MM.1S (cell line): ENCODE data around the gene RPTOR.

Source experiments
- DNase-seq: peaks from one replicate; pipeline ENCODE4 v3.0.0-alpha.2; 2015
- H2AFZ ChIP-seq: fragments of 300-600 bp; sonication (generic); 2 replicates; pipeline ENCODE4 v1.6.0; 2016; ENCODE audit warnings: antibody characterized with exemption, low read length
- H3F3A ChIP-seq: fragments of 300-600 bp; sonication (generic); 2 replicates; pipeline ENCODE4 v1.6.1; 2016; ENCODE audit warnings: mild to moderate bottlenecking, antibody characterized with exemption, low read length, moderate library complexity, mixed read lengths; ENCODE audit not compliant: insufficient read depth
- H3K27ac ChIP-seq: fragments of 300-600 bp; sonication (generic); 2 replicates; pipeline ENCODE4 v1.5.1; 2016; ENCODE audit warnings: mild to moderate bottlenecking, low read length
- H3K27me3 ChIP-seq: fragments of 300-600 bp; sonication (generic); replicated peaks from 2 replicates; pipeline ENCODE4 v1.6.0; 2016; ENCODE audit warnings: low read length; ENCODE audit not compliant: insufficient read depth
- H3K36me3 ChIP-seq: fragments of 300-600 bp; sonication (generic); replicated peaks from 2 replicates; pipeline ENCODE4 v1.6.1; 2016; ENCODE audit warnings: mild to moderate bottlenecking, low read length, mixed read lengths; ENCODE audit not compliant: insufficient read depth
- H3K4me1 ChIP-seq: fragments of 300-600 bp; sonication (generic); 2 replicates; pipeline ENCODE4 v1.6.1; 2016; ENCODE audit warnings: low read length, mixed read lengths
- H3K4me2 ChIP-seq: fragments of 300-600 bp; sonication (generic); 2 replicates; pipeline ENCODE4 v1.6.0; 2016; ENCODE audit warnings: low read depth, low read length
- H3K4me3 ChIP-seq: fragments of 300-600 bp; sonication (generic); 2 replicates; pipeline ENCODE4 v1.5.1; 2016; ENCODE audit warnings: low read length, mixed read lengths
- H3K79me2 ChIP-seq: fragments of 300-600 bp; sonication (generic); 2 replicates; pipeline ENCODE4 v1.6.1; 2016; ENCODE audit warnings: mixed run types, low read length, mixed read lengths
- H3K9ac ChIP-seq: fragments of 300-600 bp; sonication (generic); 2 replicates; pipeline ENCODE4 v1.6.1; 2016; ENCODE audit warnings: low read length, mixed read lengths
- H3K9me2 ChIP-seq: fragments of 300-600 bp; sonication (generic); replicated peaks from 2 replicates; pipeline ENCODE4 v1.6.1; 2016; ENCODE audit warnings: mild to moderate bottlenecking, low read length, mixed read lengths; ENCODE audit not compliant: insufficient read depth
- H3K9me3 ChIP-seq: fragments of 300-600 bp; sonication (generic); replicated peaks from 2 replicates; pipeline ENCODE4 v1.6.1; 2016; ENCODE audit warnings: mild to moderate bottlenecking, low read length, mixed read lengths; ENCODE audit not compliant: insufficient read depth
- H4K20me1 ChIP-seq: fragments of 300-600 bp; sonication (generic); 2 replicates; pipeline ENCODE4 v1.6.1; 2016; ENCODE audit warnings: mild to moderate bottlenecking, low read length, moderate library complexity, mixed read lengths; ENCODE audit not compliant: insufficient read depth
- EZH2 ChIP-seq: fragments of 300-600 bp; sonication (generic); optimal IDR thresholded peaks from 2 replicates; pipeline ENCODE3; 2017; ENCODE audit warnings: low read depth, mild to moderate bottlenecking, antibody characterized with exemption, low read length, mixed read lengths
- EZH2phosphoT487 ChIP-seq: fragments of 300-600 bp; sonication (generic); IDR thresholded peaks from 2 replicates; pipeline ENCODE4 v1.6.1; 2018; ENCODE audit warnings: antibody characterized with exemption, low read length
- TF ChIP-seq, protein P1 (sequence below): fragments of 300-600 bp; sonication (generic); IDR thresholded peaks from 2 replicates; pipeline ENCODE4 v1.5.1; 2016; ENCODE audit warnings: antibody characterized with exemption, low read length, mixed read lengths

RPTOR gene

DNA sequence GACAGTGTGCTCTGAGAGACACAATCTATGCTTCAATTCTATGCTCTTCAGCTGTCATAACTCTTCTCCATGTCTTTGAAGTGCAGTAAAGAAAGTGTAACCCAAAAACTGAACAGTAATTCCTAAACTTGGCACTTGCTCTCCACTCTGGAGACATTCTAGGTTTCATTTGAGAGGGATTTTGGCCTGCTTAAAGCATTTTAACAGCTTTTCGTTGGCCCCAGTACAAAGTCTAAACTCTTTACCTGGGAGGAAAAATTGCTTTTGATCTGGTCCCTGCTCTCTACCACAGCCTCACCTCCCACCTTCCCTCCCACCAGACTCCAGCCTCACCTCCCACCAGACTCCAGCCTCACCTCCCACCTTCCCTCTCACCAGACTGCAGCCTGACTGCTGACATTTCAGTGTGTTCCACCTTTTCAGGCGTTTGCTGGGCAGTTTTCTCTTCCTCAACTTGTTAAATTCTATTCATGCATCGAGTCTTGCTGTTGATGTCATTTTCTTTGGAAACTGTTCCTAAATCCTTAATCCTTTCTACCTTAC lies 132.6 kb downstream of the RPTOR start:
- Histone ChIP-seq H3K27ac (no peak overlapping the region), H3K4me1 (no peaks in the 10 kb centered on the region), H3K4me2 (no peak overlapping the region), H3F3A (no peaks in the 10 kb centered on the region), H3K27me3 (no peaks in the 10 kb centered on the region), H4K20me1 (no peaks in the 10 kb centered on the region; the same call in 1 of the 2 replicates), H3K9me2 (no peaks in the 10 kb centered on the region), H3K9ac (no peak overlapping the region), H3K9me3 (no peaks in the 10 kb centered on the region), H3K4me3 (no peak overlapping the region), H2AFZ (no peak overlapping the region), H3K36me3 (no peaks in the 10 kb centered on the region), H3K79me2 (peaks cover 27% of the 10 kb centered on the region)
- DNase-seq = no peak
- TF ChIP-seq EZH2 (no peak), EZH2phosphoT487 (no peak)

- Histone ChIP-seq H3K27me3 (no peaks in the 10 kb centered on the region), H3K4me3 (no peak overlapping the region), H3K9ac (no peak overlapping the region), H3F3A (no peaks in the 10 kb centered on the region), H2AFZ (no peak overlapping the region), H3K36me3 (no peaks in the 10 kb centered on the region), H4K20me1 (no peaks in the 10 kb centered on the region; the same call in 1 of the 2 replicates), H3K9me2 (no peaks in the 10 kb centered on the region), H3K4me2 (no peak overlapping the region), H3K4me1 (no peaks in the 10 kb centered on the region), H3K79me2 (peaks cover 21% of the 10 kb centered on the region), H3K9me3 (no peaks in the 10 kb centered on the region), H3K27ac (no peak overlapping the region)
- DNase-seq = no peak
- TF ChIP-seq, protein P1, sequence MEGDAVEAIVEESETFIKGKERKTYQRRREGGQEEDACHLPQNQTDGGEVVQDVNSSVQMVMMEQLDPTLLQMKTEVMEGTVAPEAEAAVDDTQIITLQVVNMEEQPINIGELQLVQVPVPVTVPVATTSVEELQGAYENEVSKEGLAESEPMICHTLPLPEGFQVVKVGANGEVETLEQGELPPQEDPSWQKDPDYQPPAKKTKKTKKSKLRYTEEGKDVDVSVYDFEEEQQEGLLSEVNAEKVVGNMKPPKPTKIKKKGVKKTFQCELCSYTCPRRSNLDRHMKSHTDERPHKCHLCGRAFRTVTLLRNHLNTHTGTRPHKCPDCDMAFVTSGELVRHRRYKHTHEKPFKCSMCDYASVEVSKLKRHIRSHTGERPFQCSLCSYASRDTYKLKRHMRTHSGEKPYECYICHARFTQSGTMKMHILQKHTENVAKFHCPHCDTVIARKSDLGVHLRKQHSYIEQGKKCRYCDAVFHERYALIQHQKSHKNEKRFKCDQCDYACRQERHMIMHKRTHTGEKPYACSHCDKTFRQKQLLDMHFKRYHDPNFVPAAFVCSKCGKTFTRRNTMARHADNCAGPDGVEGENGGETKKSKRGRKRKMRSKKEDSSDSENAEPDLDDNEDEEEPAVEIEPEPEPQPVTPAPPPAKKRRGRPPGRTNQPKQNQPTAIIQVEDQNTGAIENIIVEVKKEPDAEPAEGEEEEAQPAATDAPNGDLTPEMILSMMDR = no peak
- TF ChIP-seq EZH2phosphoT487 (no peak), EZH2 (no peak)
Observed at GRCh38 chr17:80679816-80680215, 135.2 kb downstream of the RPTOR start.

DNA sequence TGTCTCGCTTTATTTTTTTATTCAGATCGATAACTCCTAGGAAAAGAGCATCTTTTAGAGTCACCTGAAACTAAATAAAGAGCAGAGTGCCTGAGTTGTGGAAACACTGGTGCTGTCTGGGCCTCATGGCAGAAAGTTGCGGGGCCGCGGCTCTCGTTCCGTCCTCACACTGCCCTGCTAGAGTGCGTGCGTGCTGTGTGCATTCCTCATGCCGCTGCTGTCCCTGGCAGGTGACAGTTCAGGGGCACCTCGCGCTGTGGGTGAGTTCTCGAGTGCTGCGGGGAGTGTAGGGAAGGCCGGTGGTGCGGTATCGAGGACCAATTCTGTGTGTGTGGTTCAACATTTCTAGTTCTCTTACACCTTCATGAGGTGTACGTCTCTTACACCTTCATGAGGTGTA lies 136.6 kb downstream of the RPTOR start:
- H3K79me2 ChIP-seq = peaks cover 11% of the 10 kb centered on the region; the same call in 1 of the 2 replicates
- DNase-seq = no peak
- no peaks in the 10 kb centered on the region; the same call in 1 of the 2 replicates for H4K20me1 ChIP-seq
- no peak for TF ChIP-seq EZH2phosphoT487
- TF ChIP-seq EZH2 = no peak
- TF ChIP-seq, protein P1 = no peak
- H3K9me2 ChIP-seq = no peaks in the 10 kb centered on the region
- H3K36me3 ChIP-seq = no peaks in the 10 kb centered on the region
- no peak overlapping the region for H3K4me3 ChIP-seq
- no peak overlapping the region for H3K9ac ChIP-seq
- no peaks in the 10 kb centered on the region for H3K27me3 ChIP-seq
- H3K4me1 ChIP-seq = no peaks in the 10 kb centered on the region
- no peak overlapping the region for H2AFZ ChIP-seq
- H3K4me2 ChIP-seq = no peak overlapping the region
- H3K27ac ChIP-seq = no peak overlapping the region
- no peaks in the 10 kb centered on the region for H3K9me3 ChIP-seq
- no peaks in the 10 kb centered on the region for H3F3A ChIP-seq

GRCh38 chr17:80682372-80682771 lies 137.7 kb downstream of the RPTOR start:
- no peaks in the 10 kb centered on the region for H3K36me3 ChIP-seq
- DNase-seq = no peak
- no peak overlapping the region for H3K4me2 ChIP-seq
- H3K79me2 ChIP-seq = peaks cover 14% of the 10 kb centered on the region; the same call in 1 of the 2 replicates
- H3K4me3 ChIP-seq = no peak overlapping the region
- H3F3A ChIP-seq = no peaks in the 10 kb centered on the region
- no peaks in the 10 kb centered on the region; the same call in 1 of the 2 replicates for H4K20me1 ChIP-seq
- H3K27ac ChIP-seq = no peak overlapping the region
- no peak overlapping the region for H2AFZ ChIP-seq
- TF ChIP-seq EZH2phosphoT487 (no peak), EZH2 (no peak)
- TF ChIP-seq, protein P1 = no peak
- H3K4me1 ChIP-seq = no peaks in the 10 kb centered on the region
- no peaks in the 10 kb centered on the region for H3K9me2 ChIP-seq
- no peaks in the 10 kb centered on the region for H3K27me3 ChIP-seq
- H3K9me3 ChIP-seq = no peaks in the 10 kb centered on the region
- H3K9ac ChIP-seq = no peak overlapping the region
